Raji (cell line): ENCODE measurements around the gene PCBD2.

ENCODE experiments used
- POLR2A ChIP-seq: IDR thresholded peaks from 2 replicates; pipeline ENCODE4 v1.6.1; 2011; ENCODE audit warnings: low read depth, low read length, control low read depth; ENCODE audit not compliant: insufficient read depth

Gene PCBD2

GRCh38 chr5:134904610-134905245 is at the start of gene PCBD2:
Gene PCBD2 (plus strand): TSS chr5:134905131. CDS start chr5:134905140, 9 bp downstream.
- peak; percentile 57 for TF ChIP-seq POLR2A

GRCh38 chr5:134857401-134857800 is 47.5 kb upstream of the PCBD2 start:
- TF ChIP-seq POLR2A, result no peak

- no peak for TF ChIP-seq POLR2A
These were observed 40.2 kb upstream of the PCBD2 start for GRCh38 chr5:134864707-134865106.

- TF ChIP-seq POLR2A, result no peak
These were observed 31.4 kb upstream of the PCBD2 start for GRCh38 chr5:134873494-134873893.

GRCh38 chr5:134873987-134874830 is 30.7 kb upstream of the PCBD2 start, which contains the start of gene TXNDC15:
Gene TXNDC15 (plus strand): TSS chr5:134874371. CDS start chr5:134874428, 57 bp downstream.
- peak; percentile 92 for TF ChIP-seq POLR2A

GRCh38 chr5:134874831-134875655 is 29.9 kb upstream of the PCBD2 start:
- peak; percentile 36; the same call in 1 of the 2 replicates for TF ChIP-seq POLR2A

GRCh38 chr5:134877159-134877558 is 27.8 kb upstream of the PCBD2 start:
- TF ChIP-seq POLR2A, result no peak

- no peak for TF ChIP-seq POLR2A
These were observed 26.5 kb upstream of the PCBD2 start for GRCh38 chr5:134878403-134878802.

GRCh38 chr5:134879456-134879855 is 25.5 kb upstream of the PCBD2 start:
- no peak for TF ChIP-seq POLR2A

- TF ChIP-seq POLR2A, result no peak
These were observed 17.3 kb upstream of the PCBD2 start for GRCh38 chr5:134887593-134888159.

GRCh38 chr5:134889335-134889734 is 15.6 kb upstream of the PCBD2 start:
- no peak for TF ChIP-seq POLR2A

GRCh38 chr5:134891473-134891872 is 13.5 kb upstream of the PCBD2 start:
- no peak for TF ChIP-seq POLR2A

- no peak for TF ChIP-seq POLR2A
These were observed 12.6 kb upstream of the PCBD2 start for GRCh38 chr5:134892282-134892681.

GRCh38 chr5:134892926-134893325 is 12.0 kb upstream of the PCBD2 start:
- TF ChIP-seq POLR2A, result no peak

GRCh38 chr5:134893748-134894505 is 11.0 kb upstream of the PCBD2 start:
- no peak for TF ChIP-seq POLR2A
